Measurements from ENCODE around the gene MBOAT2.

- TF ChIP-seq EP300 (IDR thresholded peaks at IDR 0.05) (no peak), POLR2A (IDR thresholded peaks at IDR 0.05) (no peak), CTCF (IDR thresholded peaks at IDR 0.05) (no peak)
These were observed 33.7 kb upstream of the MBOAT2 start for GRCh38 chr2:9037166-9037565.
